IPS-NIHi7 (cell line): ENCODE data around the gene ASTL.

Experiments
- DNase-seq: peaks from one replicate; pipeline ENCODE4 v3.0.0; 2012; ENCODE audit warnings: mixed read lengths; ENCODE audit errors: extremely low spot score

The ASTL gene

GRCh38 chr2:96130483-96130882 is 7.8 kb downstream of the ASTL start:
- no peak for DNase-seq

- no peak for DNase-seq
Observed at GRCh38 chr2:96129528-96130120, 8.7 kb downstream of the ASTL start.

GRCh38 chr2:96128456-96128855 is 9.8 kb downstream of the ASTL start:
- DNase-seq, result no peak

- DNase-seq, result no peak
Observed at GRCh38 chr2:96124406-96125265, 13.7 kb downstream of the ASTL start.

- no peak for DNase-seq
Observed at GRCh38 chr2:96123936-96124335, 14.4 kb downstream of the ASTL start.

GRCh38 chr2:96123290-96123689 is 15.0 kb downstream of the ASTL start:
- DNase-seq, result no peak

GRCh38 chr2:96122391-96122790 is 15.9 kb downstream of the ASTL start:
- no peak for DNase-seq

- DNase-seq, result no peak
Observed at GRCh38 chr2:96121414-96121813, 16.9 kb downstream of the ASTL start.

GRCh38 chr2:96120991-96121390 is 17.3 kb downstream of the ASTL start:
- DNase-seq, result no peak

- no peak for DNase-seq
Observed at GRCh38 chr2:96120091-96120720, 18.1 kb downstream of the ASTL start.

GRCh38 chr2:96119389-96119751 is 18.9 kb downstream of the ASTL start:
- DNase-seq, result no peak

- no peak for DNase-seq
Observed at GRCh38 chr2:96118698-96119388, 19.5 kb downstream of the ASTL start.

- no peak for DNase-seq
Observed at GRCh38 chr2:96117701-96118588, 20.4 kb downstream of the ASTL start.

GRCh38 chr2:96116879-96117533 is 21.3 kb downstream of the ASTL start:
- peak; percentile 95 for DNase-seq

- peak; percentile 93 for DNase-seq
Observed at GRCh38 chr2:96116424-96116878, 21.9 kb downstream of the ASTL start, which contains the start of gene ADRA2B. Gene ADRA2B, minus strand, starts transcription at chr2:96116571. Its CDS starts 422 bp downstream, at chr2:96116149.

GRCh38 chr2:96115631-96116423 is 22.5 kb downstream of the ASTL start:
- DNase-seq, result no peak

- DNase-seq, result no peak
Observed at GRCh38 chr2:96114903-96115581, 23.3 kb downstream of the ASTL start.

GRCh38 chr2:96114546-96114902 is 23.8 kb downstream of the ASTL start:
- no peak for DNase-seq

GRCh38 chr2:96113951-96114350 is 24.4 kb downstream of the ASTL start:
- DNase-seq, result no peak
